NCI-H2081 (cell line): ENCODE data around the gene TMC5.
"Not testable (repeated sequence)": the region's sequence is repeated elsewhere in the genome, so short reads cannot be mapped to it uniquely, and the experiment has no call there.

Experiments used
- DNase-seq, 2 experiments: peaks; one replicate each; lab custom pipeline; 2025; lab: John Stamatoyannopoulos, UW

The TMC5 gene, protein sequence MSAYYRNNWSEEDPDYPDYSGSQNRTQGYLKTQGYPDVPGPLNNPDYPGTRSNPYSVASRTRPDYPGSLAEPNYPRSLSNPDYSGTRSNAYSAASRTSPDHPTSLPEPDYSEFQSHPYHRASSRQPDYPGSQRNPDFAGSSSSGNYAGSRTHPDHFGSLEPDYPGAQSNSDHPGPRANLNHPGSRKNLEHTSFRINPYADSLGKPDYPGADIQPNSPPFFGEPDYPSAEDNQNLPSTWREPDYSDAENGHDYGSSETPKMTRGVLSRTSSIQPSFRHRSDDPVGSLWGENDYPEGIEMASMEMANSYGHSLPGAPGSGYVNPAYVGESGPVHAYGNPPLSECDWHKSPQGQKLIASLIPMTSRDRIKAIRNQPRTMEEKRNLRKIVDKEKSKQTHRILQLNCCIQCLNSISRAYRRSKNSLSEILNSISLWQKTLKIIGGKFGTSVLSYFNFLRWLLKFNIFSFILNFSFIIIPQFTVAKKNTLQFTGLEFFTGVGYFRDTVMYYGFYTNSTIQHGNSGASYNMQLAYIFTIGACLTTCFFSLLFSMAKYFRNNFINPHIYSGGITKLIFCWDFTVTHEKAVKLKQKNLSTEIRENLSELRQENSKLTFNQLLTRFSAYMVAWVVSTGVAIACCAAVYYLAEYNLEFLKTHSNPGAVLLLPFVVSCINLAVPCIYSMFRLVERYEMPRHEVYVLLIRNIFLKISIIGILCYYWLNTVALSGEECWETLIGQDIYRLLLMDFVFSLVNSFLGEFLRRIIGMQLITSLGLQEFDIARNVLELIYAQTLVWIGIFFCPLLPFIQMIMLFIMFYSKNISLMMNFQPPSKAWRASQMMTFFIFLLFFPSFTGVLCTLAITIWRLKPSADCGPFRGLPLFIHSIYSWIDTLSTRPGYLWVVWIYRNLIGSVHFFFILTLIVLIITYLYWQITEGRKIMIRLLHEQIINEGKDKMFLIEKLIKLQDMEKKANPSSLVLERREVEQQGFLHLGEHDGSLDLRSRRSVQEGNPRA

GRCh38 chr16:19417640-19418039, at the start of gene TMC5:
Gene TMC5, plus strand, starts transcription at chr16:19417883. Its CDS starts 22,156 bp downstream, at chr16:19440039.
- DNase-seq, result no peak

DNA sequence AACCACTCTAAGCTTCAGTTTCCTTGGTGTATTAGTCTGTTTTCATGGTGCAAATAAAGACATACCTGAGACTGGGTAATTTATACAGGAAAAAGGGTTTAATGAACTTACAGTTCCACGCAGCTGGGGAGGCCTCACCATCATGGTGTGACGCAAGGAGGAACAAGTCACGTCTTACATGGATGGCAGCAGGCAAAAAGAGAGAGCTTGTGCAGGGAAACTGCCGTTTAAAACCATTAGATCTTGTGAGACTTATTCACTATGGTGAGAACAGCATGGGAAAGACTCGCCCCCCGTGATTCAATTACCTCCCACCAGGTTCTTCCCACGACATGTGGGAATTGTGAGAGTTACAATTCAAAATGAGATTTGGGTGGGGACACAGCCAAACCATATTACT, 45.1 kb upstream of the TMC5 start:
- not testable (repeated sequence) for DNase-seq

GRCh38 chr16:19374402-19374801, 43.3 kb upstream of the TMC5 start:
- DNase-seq, result no peak

DNA sequence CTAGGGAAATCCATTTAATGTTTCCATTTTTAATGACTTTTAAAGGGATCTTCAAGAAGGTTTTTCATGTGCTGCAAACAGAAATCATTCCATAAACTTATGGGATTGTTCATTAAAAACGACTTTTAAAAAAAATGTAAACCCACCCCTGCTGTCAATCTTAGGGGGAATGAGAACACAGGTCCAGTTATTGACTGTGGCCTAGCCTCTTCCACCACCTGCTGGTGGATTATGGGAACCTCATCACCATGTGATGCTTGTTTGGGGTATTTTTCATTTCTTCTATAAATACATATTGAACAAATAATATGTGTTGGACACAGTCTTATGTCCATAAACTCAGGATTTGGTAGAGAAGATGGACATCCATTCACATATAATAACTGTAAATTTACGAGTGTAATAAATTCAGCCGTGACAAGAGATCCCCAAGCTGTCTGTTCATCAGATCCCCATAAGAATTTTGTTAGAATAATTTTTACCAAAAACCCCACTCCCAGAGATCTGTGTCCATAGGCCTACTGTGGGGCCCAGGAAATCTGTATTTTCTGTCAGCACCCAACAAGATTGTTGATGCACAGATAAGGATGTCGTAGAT, 42.0 kb upstream of the TMC5 start:
- DNase-seq, result peak; percentile 41 to 53

DNA sequence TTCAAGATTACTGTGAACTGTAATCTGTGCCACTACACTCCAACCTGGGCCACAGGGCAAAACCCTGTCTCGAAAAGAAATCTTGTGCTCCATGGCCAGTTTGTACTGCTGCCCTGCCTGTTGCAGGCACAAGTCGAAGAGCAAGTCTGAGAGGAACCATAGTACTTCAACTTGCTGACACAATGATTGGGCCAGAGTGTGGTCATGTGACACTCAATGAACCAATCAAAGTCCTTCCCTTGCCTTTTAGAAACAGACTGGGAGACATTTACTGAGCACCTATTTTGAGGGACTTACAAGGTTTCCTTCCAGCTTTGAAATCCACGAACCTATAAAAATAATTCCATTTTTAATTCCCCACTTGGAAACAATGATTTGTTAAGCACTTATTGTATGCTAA, 39.8 kb upstream of the TMC5 start:
- no peak for DNase-seq

GRCh38 chr16:19378511-19378910, 39.2 kb upstream of the TMC5 start:
- no peak for DNase-seq

DNA sequence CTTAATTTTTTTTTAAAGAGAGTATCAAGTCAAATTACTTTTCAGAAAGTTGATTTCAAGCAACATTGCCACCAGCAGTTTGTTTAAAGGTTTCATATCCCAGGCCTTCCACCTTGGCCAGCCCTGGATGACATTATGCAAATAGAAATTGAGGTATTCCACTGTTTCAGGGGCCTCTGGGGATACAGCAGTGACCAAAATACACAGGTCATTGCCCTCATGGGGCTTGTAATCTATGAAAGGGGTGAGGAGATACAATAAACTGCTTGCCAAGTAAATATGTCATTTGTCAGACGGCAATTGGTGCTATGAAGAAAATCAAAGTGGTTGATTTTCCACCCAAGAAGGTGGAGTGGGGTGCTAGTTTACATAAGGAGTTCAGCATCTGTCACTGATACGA, 37.8 kb upstream of the TMC5 start:
- no peak for DNase-seq

GRCh38 chr16:19380328-19380727, 37.4 kb upstream of the TMC5 start:
- no peak for DNase-seq

DNA sequence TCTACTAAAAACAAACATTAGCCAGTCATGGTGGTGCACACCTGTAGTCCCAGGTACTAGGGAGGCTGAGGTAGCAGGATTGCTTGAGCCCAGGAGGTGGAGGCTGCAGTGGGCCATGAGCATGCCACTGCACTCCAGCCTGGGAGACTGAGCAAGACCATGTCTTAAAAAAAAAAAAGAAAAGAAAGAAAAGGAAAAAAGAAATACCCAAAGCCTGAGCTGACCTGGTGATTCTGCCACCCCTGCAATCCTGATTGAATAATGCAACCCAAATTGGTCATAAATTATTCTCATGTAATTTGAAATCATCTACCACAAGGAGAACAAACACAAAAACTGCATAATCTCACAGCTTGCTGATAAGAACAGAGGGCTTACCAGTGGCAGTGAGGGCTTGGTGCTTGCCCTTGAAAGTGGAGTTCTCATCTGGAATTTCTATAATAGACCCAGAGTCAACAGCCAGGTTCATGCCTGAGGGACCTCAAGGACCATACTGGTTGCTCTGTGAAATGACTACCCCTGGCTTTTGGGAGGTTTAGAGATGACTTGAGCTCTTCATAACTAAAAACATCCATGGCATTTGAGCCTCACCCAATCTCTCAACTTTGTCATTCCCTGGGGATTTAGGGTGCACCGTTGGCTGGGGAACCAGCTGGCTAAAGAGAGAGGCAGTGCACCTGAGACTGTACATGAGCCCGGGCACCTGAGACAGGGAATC, 35.4 kb upstream of the TMC5 start:
- no peak for DNase-seq

GRCh38 chr16:19382887-19383816, 34.5 kb upstream of the TMC5 start:
- peak in 1 of 2 experiments; percentile 5 for DNase-seq

- DNase-seq, result peak in 1 of 2 experiments; percentile 13
Observed at GRCh38 chr16:19384656-19385055, 33.0 kb upstream of the TMC5 start.

- DNase-seq, result no peak
Observed at GRCh38 chr16:19386525-19386924, 31.2 kb upstream of the TMC5 start.

DNA sequence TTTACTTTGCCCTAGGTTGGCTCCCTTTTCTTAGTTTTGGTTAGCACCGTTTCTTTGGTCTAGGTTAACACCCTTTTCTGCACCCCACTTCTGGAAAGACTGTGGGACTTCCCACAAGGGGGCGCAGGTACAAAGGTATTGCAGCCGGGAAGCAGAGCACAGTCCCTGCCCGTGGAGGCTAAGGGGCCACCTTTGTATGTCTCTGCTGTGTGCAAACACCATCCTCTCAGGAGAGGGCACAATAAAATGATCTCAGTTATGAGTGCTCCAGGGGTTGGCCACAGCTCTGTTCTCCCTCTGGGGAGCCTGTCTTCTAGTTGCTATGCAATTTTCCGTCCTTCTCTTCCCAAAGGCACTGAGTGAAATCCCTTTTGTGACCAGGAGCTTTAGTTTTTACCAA, 28.4 kb upstream of the TMC5 start:
- peak; percentile 72 to 82 for DNase-seq

DNA sequence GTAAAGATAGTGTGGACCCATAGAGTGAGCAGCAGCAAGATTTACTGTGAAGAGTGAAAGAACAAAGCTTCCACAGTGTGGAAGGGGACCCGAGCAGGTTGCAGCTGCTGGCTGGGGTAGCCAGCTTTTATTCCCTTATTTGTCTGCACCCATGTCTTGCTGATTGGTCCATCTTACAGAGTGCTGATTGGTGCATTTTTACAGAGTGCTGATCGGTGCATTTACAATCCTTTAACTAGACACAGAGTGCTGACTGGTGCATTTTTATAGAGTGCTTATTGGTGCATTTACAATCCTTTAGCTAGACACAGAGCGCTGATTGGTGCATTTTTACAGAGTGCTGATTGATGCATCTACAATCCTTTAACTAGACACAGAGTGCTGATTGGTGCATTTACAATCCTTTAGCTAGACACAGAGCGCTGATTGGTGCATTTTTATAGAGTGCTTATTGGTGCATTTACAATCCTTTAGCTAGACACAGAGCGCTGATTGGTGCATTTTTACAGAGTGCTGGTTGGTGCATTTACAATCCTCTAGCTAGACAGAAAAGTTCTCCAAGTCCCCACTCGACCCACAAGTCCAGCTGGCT, 26.4 kb upstream of the TMC5 start:
- not testable (repeated sequence) for DNase-seq

DNA sequence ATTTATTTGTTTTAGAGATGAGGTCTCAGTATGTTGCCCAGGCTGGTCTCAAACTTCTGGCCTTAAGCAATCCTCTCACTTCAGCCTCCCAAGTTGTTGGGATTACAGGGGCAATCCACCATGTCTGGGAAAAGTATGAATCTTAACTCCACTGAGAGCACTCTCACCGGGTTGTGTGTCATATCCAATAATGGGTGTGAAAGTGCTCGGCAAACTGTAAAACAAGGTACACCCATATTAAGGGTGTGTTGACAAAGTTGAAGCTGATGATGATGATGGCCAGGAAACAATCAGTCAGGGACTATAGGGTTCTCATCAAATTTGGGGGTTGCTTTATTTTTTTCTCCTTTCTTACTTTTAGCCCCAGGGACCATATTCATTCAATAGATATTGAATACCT, 25.3 kb upstream of the TMC5 start:
- DNase-seq, result no peak

DNA sequence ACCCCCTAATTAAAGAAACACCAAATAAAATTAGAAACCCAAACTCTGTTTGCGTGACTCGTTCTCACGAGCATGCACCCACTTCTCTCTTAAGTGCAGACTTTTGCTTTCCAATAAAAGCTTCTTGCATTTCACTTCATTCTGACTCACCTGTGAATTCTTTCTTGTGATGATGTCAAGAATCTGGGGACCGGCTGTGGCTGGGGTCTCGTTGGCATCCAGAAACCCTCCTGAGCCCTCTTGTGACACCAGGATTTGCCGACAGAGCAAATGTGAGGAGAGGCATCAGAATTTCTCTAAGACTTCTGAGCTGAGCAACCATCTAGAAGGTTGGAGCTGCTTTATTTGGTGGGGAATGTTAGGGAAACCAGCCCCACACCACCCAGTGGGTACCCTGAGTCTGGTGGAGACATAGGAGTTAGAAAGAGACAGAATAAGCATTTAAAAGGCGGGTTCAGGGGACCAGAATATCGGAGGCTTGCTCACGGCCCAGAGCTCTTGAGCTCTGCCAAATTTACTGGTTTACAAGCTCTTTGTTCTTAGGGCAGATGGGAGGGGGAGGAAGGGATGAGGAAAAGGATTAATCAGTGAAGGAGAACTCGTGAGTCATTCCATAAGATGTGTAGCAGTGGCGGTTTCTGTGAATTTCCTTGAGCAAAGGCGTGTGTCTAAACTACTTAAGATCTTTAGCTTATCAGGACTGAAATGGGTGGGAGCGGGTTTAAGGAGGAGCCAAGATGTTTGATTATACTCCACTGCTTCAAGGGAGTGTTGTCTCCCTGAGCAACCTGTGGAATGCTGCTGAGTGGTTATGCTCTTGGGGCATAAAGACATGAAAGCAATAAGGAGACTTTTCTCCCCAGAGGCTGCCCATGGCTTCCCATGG, 24.2 kb upstream of the TMC5 start:
- no peak for DNase-seq

DNA sequence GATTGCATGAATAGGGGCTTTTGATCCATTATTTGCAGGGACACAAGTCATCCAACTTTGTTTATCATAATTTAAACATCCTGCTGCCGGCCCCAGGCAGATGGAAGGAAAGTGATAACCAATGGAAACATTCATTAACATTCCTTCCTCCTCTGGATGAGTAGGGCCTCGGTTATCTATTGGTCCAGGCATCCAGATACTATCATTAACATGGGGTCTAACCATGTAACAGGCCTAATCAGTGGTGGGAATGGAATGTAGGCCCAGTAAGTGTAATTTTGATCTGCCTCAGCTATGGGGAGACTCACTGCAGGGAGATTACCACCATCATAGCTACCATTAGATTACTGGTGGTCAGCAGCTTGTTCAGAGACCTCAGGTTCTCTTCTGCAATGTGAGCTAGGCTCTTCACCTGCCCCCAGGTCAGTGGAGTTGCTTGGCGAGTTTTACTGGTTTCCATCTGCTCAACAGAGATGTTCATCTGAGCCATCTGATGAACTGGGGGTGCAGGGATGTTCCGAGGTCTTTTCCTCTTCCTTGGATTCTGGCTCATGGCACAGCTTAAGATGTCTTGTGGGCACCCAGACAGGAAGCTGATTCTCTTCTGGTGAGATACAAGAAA, 21.9 kb upstream of the TMC5 start:
- DNase-seq, result not testable (repeated sequence)

DNA sequence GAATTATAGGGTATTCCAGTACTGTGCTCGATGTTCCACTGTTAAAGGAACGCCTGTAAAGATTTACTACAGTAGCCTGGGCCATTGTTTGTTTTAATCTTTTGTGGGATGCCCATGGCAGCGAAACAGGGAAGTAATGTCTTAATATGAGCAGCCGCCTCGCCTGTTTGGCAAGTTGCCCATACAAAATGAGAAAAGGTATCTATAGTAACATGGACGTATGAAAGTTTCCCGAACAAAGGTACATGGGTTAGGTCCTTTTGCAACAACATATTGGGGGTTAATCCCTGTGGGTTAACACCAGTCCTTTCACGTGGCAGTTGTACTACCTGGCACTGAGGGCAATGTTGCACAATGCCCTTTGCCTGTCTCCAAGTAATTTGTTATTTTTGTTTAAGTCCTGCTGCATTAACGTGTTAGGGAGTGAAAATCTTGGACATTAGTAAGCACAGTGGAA, 21.1 kb upstream of the TMC5 start:
- peak; percentile 63 to 76 for DNase-seq

- not testable (repeated sequence) for DNase-seq
Observed at GRCh38 chr16:19397373-19397772, 20.3 kb upstream of the TMC5 start.
